ENCODE data around the gene JAM3. TPM values are rescaled to one million over a fixed set of nuclear protein-coding genes. Genes with fewer than 3 reads are reported as not detected.

Gene JAM3
- total RNA-seq, 1 donor from 2014 or later, result 17.6 TPM

- DNase-seq (no peak), ATAC-seq (ENCODE audit: low read depth) (no peak)
- Mint-ChIP-seq H3K27me3 (no peaks in the 10 kb centered on the region), H3K4me1 (no peaks in the 10 kb centered on the region), H3K9me3 (no peaks in the 10 kb centered on the region), H3K27ac (no peak overlapping the region), H3K36me3 (ENCODE audit: low read depth) (peaks cover 53% of the 10 kb centered on the region), H3K4me3 (no peak overlapping the region)
- intact Hi-C loops (cut with micrococcal nuclease), result no loop called here
- ChIA-PET POLR2A (no interaction called here), CTCF (interaction anchor here (1.1 to 1.2 kb wide), 2 partner anchors 9 to 92 kb away, joined by 3 to 6 read pairs; no protein-coding TSS in a partner anchor)
- TF ChIP-seq CTCF (IDR thresholded peaks at IDR 0.05), result no peak
Observed at GRCh38 chr11:134142536-134142935, 73.7 kb downstream of the JAM3 start.

- DNase-seq (no peak), ATAC-seq (ENCODE audit: low read depth) (no peak)
- Mint-ChIP-seq H3K36me3 (ENCODE audit: low read depth) (peaks cover 62% of the 10 kb centered on the region), H3K4me1 (no peaks in the 10 kb centered on the region), H3K9me3 (no peaks in the 10 kb centered on the region), H3K27ac (no peak overlapping the region), H3K4me3 (no peak overlapping the region), H3K27me3 (no peaks in the 10 kb centered on the region)
- ChIA-PET POLR2A (interaction anchor here (0.7 kb wide), 1 partner anchor 81 kb away, joined by 3 read pairs; the partner anchor contains the start of gene VPS26B), CTCF (no interaction called here)
- intact Hi-C loops (cut with micrococcal nuclease), result no loop called here
- TF ChIP-seq CTCF (IDR thresholded peaks at IDR 0.05), result no peak
Observed at GRCh38 chr11:134143801-134144200, 74.9 kb downstream of the JAM3 start.

GRCh38 chr11:134144744-134145143, 75.9 kb downstream of the JAM3 start:
- Mint-ChIP-seq H3K4me3 (no peak overlapping the region), H3K27me3 (no peaks in the 10 kb centered on the region), H3K4me1 (no peaks in the 10 kb centered on the region), H3K9me3 (no peaks in the 10 kb centered on the region), H3K27ac (no peak overlapping the region), H3K36me3 (ENCODE audit: low read depth) (peaks cover 69% of the 10 kb centered on the region)
- POLR2A ChIA-PET, result no interaction called here
- CTCF ChIA-PET, result no interaction called here
- ATAC-seq (ENCODE audit: low read depth) (no peak), DNase-seq (no peak)
- intact Hi-C loops (cut with micrococcal nuclease), result no loop called here
- TF ChIP-seq CTCF (IDR thresholded peaks at IDR 0.05), result no peak

- ATAC-seq (ENCODE audit: low read depth) (no peak), DNase-seq (no peak)
- no peaks in the 10 kb centered on the region for H3K9me3 Mint-ChIP-seq
- ChIA-PET CTCF (no interaction called here), POLR2A (no interaction called here)
- H3K4me1 Mint-ChIP-seq, result no peaks in the 10 kb centered on the region
- H3K36me3 Mint-ChIP-seq (ENCODE audit: low read depth), result peaks cover 75% of the 10 kb centered on the region
- no peak for TF ChIP-seq CTCF (IDR thresholded peaks at IDR 0.05)
- no peaks in the 10 kb centered on the region for H3K27me3 Mint-ChIP-seq
- intact Hi-C loops (cut with micrococcal nuclease), result no loop called here
- no peak overlapping the region for H3K27ac Mint-ChIP-seq
- H3K4me3 Mint-ChIP-seq, result no peak overlapping the region
Observed at GRCh38 chr11:134145715-134146114, 76.8 kb downstream of the JAM3 start.

- Mint-ChIP-seq H3K27ac (no peak overlapping the region), H3K36me3 (ENCODE audit: low read depth) (peaks cover 76% of the 10 kb centered on the region), H3K4me1 (peaks cover 3% of the 10 kb centered on the region), H3K4me3 (no peak overlapping the region), H3K27me3 (no peaks in the 10 kb centered on the region), H3K9me3 (no peaks in the 10 kb centered on the region)
- POLR2A ChIA-PET, result no interaction called here
- TF ChIP-seq CTCF (IDR thresholded peaks at IDR 0.05), result no peak
- DNase-seq (no peak), ATAC-seq (ENCODE audit: low read depth) (no peak)
- CTCF ChIA-PET, result no interaction called here
- intact Hi-C loops (cut with micrococcal nuclease), result no loop called here
Observed at GRCh38 chr11:134146598-134146997, 77.7 kb downstream of the JAM3 start.

All from activated B cell treated with CpG ODN at 0.5 μM for 24 hours (primary cell).